ENCODE results near the gene ACTC1. TPM values are rescaled to one million over a fixed set of nuclear protein-coding genes. Genes with fewer than 3 reads are reported as not detected.

ACTC1 gene
- total RNA-seq, 1 experiment from 2014 or later = not detected

DNA sequence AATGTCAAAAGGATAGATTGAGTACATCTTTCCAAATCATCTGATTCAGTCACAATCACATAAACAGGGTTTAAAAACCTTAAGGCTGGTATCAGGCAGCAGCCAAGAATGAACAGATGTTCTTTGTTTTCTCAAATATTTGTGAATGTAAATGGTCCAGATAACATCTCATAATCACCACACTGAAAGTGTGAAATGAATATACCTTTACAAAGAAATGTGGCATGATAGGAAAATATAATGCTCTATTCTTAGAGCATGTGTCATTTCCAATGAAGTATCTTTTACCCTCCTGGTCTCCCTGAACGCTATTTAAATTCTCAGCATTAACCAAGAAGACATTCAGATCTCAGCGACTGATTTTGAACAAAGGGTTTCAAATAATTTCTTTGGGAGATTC is 8.8 kb upstream of the ACTC1 start:
- no peak overlapping the region for H3K27ac ChIP-seq
- H4K20me1 ChIP-seq (ENCODE audit: insufficient read depth) = no peaks in the 10 kb centered on the region
- H3K79me2 ChIP-seq (ENCODE audit: low read depth) = no peaks in the 10 kb centered on the region
- no peak for TF ChIP-seq EZH2 (IDR thresholded peaks at IDR 0.05; ENCODE audit: low read depth)
- TF ChIP-seq, protein P1, sequence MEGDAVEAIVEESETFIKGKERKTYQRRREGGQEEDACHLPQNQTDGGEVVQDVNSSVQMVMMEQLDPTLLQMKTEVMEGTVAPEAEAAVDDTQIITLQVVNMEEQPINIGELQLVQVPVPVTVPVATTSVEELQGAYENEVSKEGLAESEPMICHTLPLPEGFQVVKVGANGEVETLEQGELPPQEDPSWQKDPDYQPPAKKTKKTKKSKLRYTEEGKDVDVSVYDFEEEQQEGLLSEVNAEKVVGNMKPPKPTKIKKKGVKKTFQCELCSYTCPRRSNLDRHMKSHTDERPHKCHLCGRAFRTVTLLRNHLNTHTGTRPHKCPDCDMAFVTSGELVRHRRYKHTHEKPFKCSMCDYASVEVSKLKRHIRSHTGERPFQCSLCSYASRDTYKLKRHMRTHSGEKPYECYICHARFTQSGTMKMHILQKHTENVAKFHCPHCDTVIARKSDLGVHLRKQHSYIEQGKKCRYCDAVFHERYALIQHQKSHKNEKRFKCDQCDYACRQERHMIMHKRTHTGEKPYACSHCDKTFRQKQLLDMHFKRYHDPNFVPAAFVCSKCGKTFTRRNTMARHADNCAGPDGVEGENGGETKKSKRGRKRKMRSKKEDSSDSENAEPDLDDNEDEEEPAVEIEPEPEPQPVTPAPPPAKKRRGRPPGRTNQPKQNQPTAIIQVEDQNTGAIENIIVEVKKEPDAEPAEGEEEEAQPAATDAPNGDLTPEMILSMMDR (conservative IDR thresholded peaks at IDR 0.05) = no peak
- no peak overlapping the region for H2AFZ ChIP-seq
- H3F3A ChIP-seq (ENCODE audit: insufficient read depth, low read depth) = no peaks in the 10 kb centered on the region
- H3K4me1 ChIP-seq (replicated peaks; ENCODE audit: insufficient read depth) = no peaks in the 10 kb centered on the region
- intact Hi-C loops (cut with micrococcal nuclease; ENCODE audit: unreplicated experiment) = no loop called here
- ChIA-PET POLR2A (ENCODE audit: unreplicated experiment) (no interaction called here), CTCF (no interaction called here)
- H3K27me3 ChIP-seq (ENCODE audit: insufficient read depth, low read depth) = no peaks in the 10 kb centered on the region
- H3K9me3 ChIP-seq (ENCODE audit: insufficient read depth, low read depth) = no peaks in the 10 kb centered on the region
- H3K9me2 ChIP-seq (ENCODE audit: insufficient read depth) = no peaks in the 10 kb centered on the region
- no peak overlapping the region for H3K4me2 ChIP-seq
- H3K4me3 ChIP-seq = no peak overlapping the region
- no peaks in the 10 kb centered on the region for H3K36me3 ChIP-seq (ENCODE audit: low read depth)
- DNase-seq = no peak
- BruUV-seq (replicated peaks) = no TSS peak

DNA sequence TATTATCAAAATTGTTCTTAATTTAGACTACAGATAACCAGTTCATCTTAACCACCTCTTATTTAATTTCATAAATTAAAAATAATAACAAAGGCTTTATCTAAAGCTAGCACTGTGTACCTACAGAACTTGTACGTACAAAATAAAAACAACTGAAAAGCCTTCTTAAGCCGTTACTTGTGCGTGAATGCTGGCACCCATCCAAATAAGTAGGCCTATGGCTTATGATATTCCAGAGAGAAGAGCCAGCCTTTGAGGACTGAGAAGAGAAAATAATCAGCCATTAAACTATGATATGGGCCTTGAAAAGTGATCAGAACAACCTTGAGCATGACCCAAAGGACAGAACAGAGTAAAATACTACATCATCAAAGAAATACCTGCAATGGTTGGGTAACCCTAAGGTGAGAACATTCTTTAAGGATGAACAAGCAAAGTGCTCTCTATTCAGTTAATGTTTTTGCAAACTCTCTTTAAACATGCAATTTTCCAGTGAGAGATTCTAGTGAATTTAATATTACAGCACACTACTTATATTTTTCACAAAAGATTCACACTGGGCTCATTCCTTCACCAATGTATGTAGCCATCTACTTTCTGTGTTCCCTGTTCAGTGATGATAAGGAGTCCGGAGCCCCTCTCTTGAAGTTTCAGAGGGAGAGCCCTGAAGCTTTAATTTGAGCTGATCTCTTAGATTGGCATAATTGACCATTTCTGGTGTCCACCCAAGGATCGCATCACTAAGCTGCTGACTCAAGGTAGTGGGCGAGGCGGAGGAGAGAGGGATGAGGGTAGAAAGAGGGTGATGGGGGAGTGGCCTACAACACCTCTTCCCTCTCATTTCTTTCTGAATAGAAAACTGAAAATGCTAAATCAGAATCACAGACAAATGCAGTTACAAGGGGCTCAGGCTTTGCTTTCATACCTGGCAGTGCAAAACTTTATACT is 7.7 kb upstream of the ACTC1 start:
- H3K79me2 ChIP-seq (ENCODE audit: low read depth) = no peaks in the 10 kb centered on the region
- POLR2A ChIA-PET (ENCODE audit: unreplicated experiment) = interaction anchor here (0.6 kb wide), 2 partner anchors 9 to 382 kb away, joined by 3 to 12 read pairs; no protein-coding TSS in a partner anchor
- no peaks in the 10 kb centered on the region for H4K20me1 ChIP-seq (ENCODE audit: insufficient read depth)
- no peaks in the 10 kb centered on the region for H3K9me2 ChIP-seq (ENCODE audit: insufficient read depth)
- no peaks in the 10 kb centered on the region for H3K27me3 ChIP-seq (ENCODE audit: insufficient read depth, low read depth)
- H3K36me3 ChIP-seq (ENCODE audit: low read depth) = no peaks in the 10 kb centered on the region
- intact Hi-C loops (cut with micrococcal nuclease; ENCODE audit: unreplicated experiment) = no loop called here
- H2AFZ ChIP-seq = no peak overlapping the region
- H3F3A ChIP-seq (ENCODE audit: insufficient read depth, low read depth) = no peaks in the 10 kb centered on the region
- no TSS peak for BruUV-seq (replicated peaks)
- no peak for TF ChIP-seq EZH2 (IDR thresholded peaks at IDR 0.05; ENCODE audit: low read depth)
- TF ChIP-seq, protein P1 (conservative IDR thresholded peaks at IDR 0.05) = no peak
- no peaks in the 10 kb centered on the region for H3K9me3 ChIP-seq (ENCODE audit: insufficient read depth, low read depth)
- H3K27ac ChIP-seq = no peak overlapping the region
- no peak overlapping the region for H3K4me3 ChIP-seq
- CTCF ChIA-PET = no interaction called here
- DNase-seq = no peak
- H3K4me2 ChIP-seq = no peak overlapping the region
- no peaks in the 10 kb centered on the region for H3K4me1 ChIP-seq (replicated peaks; ENCODE audit: insufficient read depth)

DNA sequence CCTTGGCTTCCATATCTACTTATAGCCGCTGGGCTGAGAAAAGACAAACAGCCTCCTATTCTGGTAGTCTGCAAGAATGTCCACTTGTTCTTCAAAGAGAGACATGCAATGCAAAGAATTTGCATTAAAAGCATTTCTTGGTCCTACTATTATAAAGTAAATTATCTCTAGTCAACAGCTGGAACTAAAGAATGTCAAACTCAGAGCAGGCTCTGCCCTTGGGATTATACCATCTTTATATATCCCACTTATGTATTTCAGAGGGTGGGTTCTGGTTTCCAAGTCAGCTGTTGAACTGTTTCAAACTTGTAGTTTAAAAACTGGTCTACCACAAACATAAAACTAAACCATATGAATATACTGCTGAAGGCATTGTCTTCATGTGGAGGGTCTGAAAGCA is 7.0 kb upstream of the ACTC1 start:
- Histone ChIP-seq H3K79me2 (ENCODE audit: low read depth) (no peaks in the 10 kb centered on the region), H3K4me3 (no peak overlapping the region), H2AFZ (no peak overlapping the region), H4K20me1 (ENCODE audit: insufficient read depth) (no peaks in the 10 kb centered on the region), H3K36me3 (ENCODE audit: low read depth) (no peaks in the 10 kb centered on the region), H3K4me2 (no peak overlapping the region), H3K9me3 (ENCODE audit: insufficient read depth, low read depth) (no peaks in the 10 kb centered on the region), H3K4me1 (replicated peaks; ENCODE audit: insufficient read depth) (no peaks in the 10 kb centered on the region), H3K27ac (no peak overlapping the region), H3F3A (ENCODE audit: insufficient read depth, low read depth) (no peaks in the 10 kb centered on the region), H3K9me2 (ENCODE audit: insufficient read depth) (no peaks in the 10 kb centered on the region), H3K27me3 (ENCODE audit: insufficient read depth, low read depth) (no peaks in the 10 kb centered on the region)
- no peak for TF ChIP-seq EZH2 (IDR thresholded peaks at IDR 0.05; ENCODE audit: low read depth)
- TF ChIP-seq, protein P1 (conservative IDR thresholded peaks at IDR 0.05) = no peak
- BruUV-seq (replicated peaks) = no TSS peak
- DNase-seq = no peak
- intact Hi-C loops (cut with micrococcal nuclease; ENCODE audit: unreplicated experiment) = no loop called here
- CTCF ChIA-PET = no interaction called here
- POLR2A ChIA-PET (ENCODE audit: unreplicated experiment) = interaction anchor here (0.6 kb wide), 1 partner anchor 33 kb away, joined by 21 read pairs; no protein-coding TSS in a partner anchor

Measured in PC-9 (cell line).